B cell (primary cell): ENCODE results near the gene MAP4K4. TPM values are rescaled to one million over a fixed set of nuclear protein-coding genes. Genes with fewer than 3 reads are reported as not detected.

Experiments
- ATAC-seq: fragments of 200-7000 bp; cut with Tn5 transposase; one replicate; pipeline ENCODE4 v1.10.0; 2021; ENCODE audit warnings: low read depth, mild to moderate bottlenecking, moderate number of reproducible peaks, moderate library complexity
- CTCF ChIA-PET: fragments of 350-600 bp; sonication (Branson Sonifier 250); formaldehyde crosslinking; loops from one replicate; lab custom pipeline; 2021; ENCODE audit warnings: antibody characterized with exemption, inconsistent platforms; lab: Charles Lee
- POLR2A ChIA-PET: fragments of 350-600 bp; sonication (Branson Sonifier 250); formaldehyde crosslinking; loops from one replicate; lab custom pipeline; 2021; ENCODE audit warnings: antibody characterized with exemption; lab: Charles Lee
- DNase-seq: peaks from one replicate; pipeline ENCODE4 v3.0.0; 2013
- H2AFZ ChIP-seq: 2 replicates; pipeline ENCODE4 v1.6.1; 2012; ENCODE audit warnings: mild to moderate bottlenecking, low read depth, low read length; ENCODE audit not compliant: insufficient read depth, poor library complexity, severe bottlenecking
- H3K27ac ChIP-seq, 2 donors: 1 replicate in 1 of 2; 2 replicates in 1 of 2; pipeline ENCODE4 v1.5.1; 2012 to 2013; ENCODE audit warnings: low read length in 2 of 2, mild to moderate bottlenecking in 2 of 2, moderate library complexity in 1 of 2
- H3K27me3 ChIP-seq, 4 experiments: fragments of 200-600 bp in 1 of 4; sonication (generic) in 1 of 4; replicated peaks in 1 of 4; 1 replicate in 2 of 4; 2 replicates in 2 of 4; pipeline versions ENCODE4 v1.6.1 to v1.7.0; 2013 to 2016; ENCODE audit warnings: low read length in 3 of 4, mild to moderate bottlenecking in 2 of 4, mixed read lengths in 1 of 4, moderate library complexity in 1 of 4; ENCODE audit not compliant: insufficient read depth in 4 of 4, control insufficient read depth in 3 of 4; ENCODE audit errors: control extremely low read depth in 1 of 4
- H3K36me3 ChIP-seq, 2 experiments: replicated peaks in 1 of 2; 1 replicate in 1 of 2; 2 replicates in 1 of 2; pipeline versions ENCODE4 v1.6.1 to v1.7.1; 2013; ENCODE audit warnings: low read length in 1 of 2; ENCODE audit not compliant: insufficient read depth in 2 of 2, control insufficient read depth in 1 of 2; ENCODE audit errors: control extremely low read depth in 1 of 2, extremely low read depth in 1 of 2
- H3K4me1 ChIP-seq, 2 donors: fragments of 200-600 bp in 1 of 2; sonication (generic) in 1 of 2; 1 replicate in 1 of 2; 2 replicates in 1 of 2; pipeline versions ENCODE4 v1.5.1 to v1.6.1; 2013 to 2017; ENCODE audit warnings: low read length in 2 of 2; ENCODE audit not compliant: control insufficient read depth in 2 of 2, insufficient read depth in 2 of 2
- H3K4me2 ChIP-seq: replicated peaks from 2 replicates; pipeline ENCODE3; 2012; ENCODE audit warnings: mild to moderate bottlenecking, low read depth, low read length; ENCODE audit not compliant: poor library complexity, severe bottlenecking
- H3K4me3 ChIP-seq, 5 experiments: fragments of 200-600 bp in 1 of 5; sonication (generic) in 1 of 5; 1 replicate in 3 of 5; 2 replicates in 2 of 5; pipeline versions ENCODE4 v1.5.1 to v1.7.0; 2011 to 2016; ENCODE audit warnings: low read length in 4 of 5, mild to moderate bottlenecking in 4 of 5, low read depth in 2 of 5, control low read depth in 1 of 5, moderate library complexity in 1 of 5; ENCODE audit not compliant: insufficient read depth in 1 of 5; ENCODE audit errors: control extremely low read depth in 1 of 5, extremely low read depth in 1 of 5
- H3K79me2 ChIP-seq: fragments of 200-600 bp; sonication (generic); one replicate; pipeline ENCODE4 v1.6.0; 2016; ENCODE audit warnings: low read length; ENCODE audit not compliant: control insufficient read depth, insufficient read depth
- H3K9ac ChIP-seq: fragments of 200-600 bp; sonication (generic); 2 replicates; pipeline ENCODE4 v1.6.1; 2017; ENCODE audit warnings: mild to moderate bottlenecking, low read length, moderate library complexity
- H3K9me3 ChIP-seq, 3 donors: one replicate each; pipeline versions ENCODE4 v1.6.1 to v1.7.1; 2013; ENCODE audit warnings: low read length in 2 of 3; ENCODE audit not compliant: control insufficient read depth in 2 of 3, insufficient read depth in 1 of 3; ENCODE audit errors: control extremely low read depth in 1 of 3
- H4K20me1 ChIP-seq: 2 replicates; pipeline ENCODE4 v1.6.0; 2012; ENCODE audit warnings: mild to moderate bottlenecking, low read length; ENCODE audit not compliant: insufficient read depth, control insufficient read depth, poor library complexity, severe bottlenecking
- H3K27ac Mint-ChIP-seq: one replicate; pipeline ENCODE4 v1.8.0; 2021; ENCODE audit warnings: mixed read lengths
- H3K27me3 Mint-ChIP-seq: one replicate; pipeline ENCODE4 v1.8.0; 2021; ENCODE audit warnings: mixed read lengths
- H3K4me1 Mint-ChIP-seq: one replicate; pipeline ENCODE4 v1.8.0; 2021; ENCODE audit warnings: mixed read lengths
- H3K4me3 Mint-ChIP-seq: one replicate; pipeline ENCODE4 v1.8.0; 2021; ENCODE audit warnings: mixed read lengths
- H3K9me3 Mint-ChIP-seq: one replicate; pipeline ENCODE4 v1.8.0; 2022; ENCODE audit warnings: mixed read lengths; ENCODE audit not compliant: insufficient read depth
- CTCF ChIP-seq: fragments of 200-600 bp; IDR thresholded peaks from one replicate; pipeline ENCODE4 v1.8.0; 2022; ENCODE audit warnings: antibody characterized with exemption, mild to moderate bottlenecking
- EZH2 ChIP-seq: IDR thresholded peaks from 2 replicates; pipeline ENCODE4 v1.6.1; 2012; ENCODE audit warnings: borderline replicate concordance, low read depth, mild to moderate bottlenecking, moderate library complexity, low read length; ENCODE audit not compliant: insufficient read depth, poor library complexity, severe bottlenecking
- WGBS: methylation state at CpG from one replicate; pipeline ENCODE4 v1.1.5; 2013; ENCODE audit warnings: missing lambda C conversion rate; ENCODE audit not compliant: insufficient coverage; 5-methylcytosine and 5-hydroxymethylcytosine counted together
- intact Hi-C: fragments of 100-400 bp; cut with micrococcal nuclease; formaldehyde crosslinking; loops from one replicate; pipeline ENCODE4 v1.10.0; 2022
- polyA plus RNA-seq: library from polyadenylated mRNA; depleted of rRNA; stranded (reverse); fragments of >200 nt; gene quantifications from 2 replicates; pipeline ENCODE4 v1.2.3, GENCODE V29; 2012
- total RNA-seq, 2 donors: library from RNA; stranded (reverse); fragments of 120-200 nt in 1 of 2; gene quantifications; 1 replicate in 1 of 2; 2 replicates in 1 of 2; pipeline versions ENCODE4 v1.2.3 to v1.2.4, GENCODE V29; 2013 to 2022

MAP4K4 gene
- total and polyA plus RNA-seq, 2 donors (not counting 1 experiment from before 2014, with no cell fraction given), result 54.8 to 280 TPM

- ChIA-PET CTCF (interaction anchor here (0.8 kb wide), 1 partner anchor 20 kb away, joined by 3 read pairs; no protein-coding TSS in a partner anchor), POLR2A (no interaction called here)
- Mint-ChIP-seq H3K27ac (no peak overlapping the region), H3K4me1 (no peaks in the 10 kb centered on the region), H3K9me3 (no peaks in the 10 kb centered on the region), H3K4me3 (no peak overlapping the region), H3K27me3 (no peaks in the 10 kb centered on the region)
- no peaks in the 10 kb centered on the region for H3K9me3 ChIP-seq
- H3K4me2 ChIP-seq, result no peak overlapping the region
- H3K36me3 ChIP-seq, result peaks cover 22 to 95% of the 10 kb centered on the region in 2 experiments
- H3K9ac ChIP-seq, result no peak overlapping the region
- no peak overlapping the region for H3K27ac ChIP-seq
- no peak overlapping the region for H2AFZ ChIP-seq
- intact Hi-C loops, result no loop called here
- ATAC-seq, result no peak
- H3K4me1 ChIP-seq, result no peaks in the 10 kb centered on the region
- H3K4me3 ChIP-seq, result no peak overlapping the region
- DNase-seq, result no peak
- no peaks in the 10 kb centered on the region for H3K27me3 ChIP-seq
- H4K20me1 ChIP-seq, result peaks cover 11% of the 10 kb centered on the region
- TF ChIP-seq EZH2, result no peak
- TF ChIP-seq CTCF, result no peak
- peaks cover 6% of the 10 kb centered on the region for H3K79me2 ChIP-seq
- 94% methylated on average over 3 of the region's 7 CpGs for WGBS
Observed at GRCh38 chr2:101863534-101863933, 166.0 kb downstream of the MAP4K4 start.

- TF ChIP-seq EZH2, result no peak
- no peak for TF ChIP-seq CTCF
- H4K20me1 ChIP-seq, result peaks cover 10% of the 10 kb centered on the region
- no peak overlapping the region for H2AFZ ChIP-seq
- no peak overlapping the region for H3K4me3 Mint-ChIP-seq
- H3K4me1 Mint-ChIP-seq, result no peaks in the 10 kb centered on the region
- DNase-seq, result no peak
- peaks cover 25 to 92% of the 10 kb centered on the region in 2 experiments for H3K36me3 ChIP-seq
- H3K4me1 ChIP-seq, result no peaks in the 10 kb centered on the region
- ChIA-PET POLR2A (no interaction called here), CTCF (interaction anchor here (0.8 kb wide), 1 partner anchor 19 kb away, joined by 3 read pairs; no protein-coding TSS in a partner anchor)
- no peaks in the 10 kb centered on the region for H3K9me3 ChIP-seq
- H3K79me2 ChIP-seq, result peaks cover 6% of the 10 kb centered on the region
- intact Hi-C loops, result no loop called here
- H3K9ac ChIP-seq, result no peak overlapping the region
- H3K27ac ChIP-seq, result no peak overlapping the region
- H3K9me3 Mint-ChIP-seq, result no peaks in the 10 kb centered on the region
- no peak overlapping the region for H3K4me3 ChIP-seq
- H3K27me3 Mint-ChIP-seq, result no peaks in the 10 kb centered on the region
- no peak for ATAC-seq
- H3K4me2 ChIP-seq, result no peak overlapping the region
- H3K27ac Mint-ChIP-seq, result no peak overlapping the region
- H3K27me3 ChIP-seq, result no peaks in the 10 kb centered on the region
- WGBS, result no CpG with 5 or more reads among the region's 1 CpG
Observed at GRCh38 chr2:101864426-101864825, 166.9 kb downstream of the MAP4K4 start.
